HCT116 (cell line): ENCODE measurements around the gene SPATA22.

Experiments used
- CTCF ChIP-seq, 3 experiments: fragments of 200-600 bp in 1 of 3; sonication (generic) in 1 of 3; IDR thresholded peaks in 2 of 3; conservative IDR thresholded peaks in 1 of 3; 2 replicates each; pipeline ENCODE4 v1.5.1; 2012 to 2017; ENCODE audit warnings: low read depth in 2 of 3, low read length in 2 of 3, antibody characterized with exemption in 1 of 3, borderline replicate concordance in 1 of 3, control low read depth in 1 of 3, mild to moderate bottlenecking in 1 of 3, mixed read lengths in 1 of 3, mixed run types in 1 of 3, moderate library complexity in 1 of 3; ENCODE audit not compliant: insufficient read depth in 1 of 3
- POLR2A ChIP-seq: IDR thresholded peaks from 2 replicates; pipeline ENCODE4 v1.7.0; 2011; ENCODE audit warnings: borderline replicate concordance; ENCODE audit not compliant: insufficient read depth, insufficient read length; ENCODE audit errors: extremely low read depth

GRCh38 chr17:3471599-3471998 lies at the start of gene SPATA22:
- TF ChIP-seq POLR2A (no peak), CTCF (IDR thresholded peaks at IDR 0.05 in 2 of 3, conservative IDR thresholded peaks at IDR 0.05 in 1 of 3; ENCODE audit: borderline replicate concordance in 1 of 3, insufficient read depth in 1 of 3, low read depth in 2 of 3, low read length in 2 of 3) (no peak)
